H1 (cell line): ENCODE measurements around the gene KRT7. TPM values are rescaled to one million over a fixed set of nuclear protein-coding genes. Genes with fewer than 3 reads are reported as not detected.

ENCODE experiments used
- CTCF ChIA-PET: fragments of 300-600 bp; sonication (Branson Sonifier 250); formaldehyde crosslinking; loops from one replicate; lab custom pipeline; 2021; ENCODE audit not compliant: partially characterized antibody; lab: Charles Lee
- POLR2A ChIA-PET: fragments of 300-600 bp; sonication (Branson Sonifier 250); formaldehyde crosslinking; loops from one replicate; lab custom pipeline; 2021; ENCODE audit warnings: inconsistent platforms; ENCODE audit not compliant: partially characterized antibody; lab: Charles Lee
- DNase-seq, 2 experiments: peaks; one replicate each; pipeline versions ENCODE4 v3.0.0 to v3.0.0-alpha.2; 2010 to 2022; ENCODE audit warnings: low spot score in 2 of 2, low read depth in 1 of 2, mixed read lengths in 1 of 2
- FAIRE-seq: peaks from 2 replicates; lab custom pipeline; 2011; peaks lifted over from hg19 to GRCh38; lab: Jason Lieb, UNC
- H2AFZ ChIP-seq: 2 replicates; pipeline ENCODE4 v1.8.1; 2012; ENCODE audit warnings: low read length, inconsistent platforms
- H2AK5ac ChIP-seq: 2 replicates; pipeline ENCODE4 v1.6.1; 2013; ENCODE audit warnings: low read depth, low read length
- H2BK120ac ChIP-seq: replicated peaks from 2 replicates; pipeline ENCODE3; 2013; ENCODE audit warnings: low read depth, low read length, inconsistent platforms
- H2BK12ac ChIP-seq: 2 replicates; pipeline ENCODE4 v1.6.1; 2013; ENCODE audit warnings: low read depth, low read length
- H2BK15ac ChIP-seq: 2 replicates; pipeline ENCODE4 v1.6.1; 2013; ENCODE audit warnings: low read length
- H2BK20ac ChIP-seq: 2 replicates; pipeline ENCODE4 v1.6.1; 2013; ENCODE audit warnings: low read length
- H2BK5ac ChIP-seq: 2 replicates; pipeline ENCODE4 v1.6.1; 2013; ENCODE audit warnings: low read depth, low read length
- H3K14ac ChIP-seq: 2 replicates; pipeline ENCODE4 v1.6.1; 2013; ENCODE audit warnings: inconsistent platforms; ENCODE audit not compliant: insufficient read length
- H3K18ac ChIP-seq: 2 replicates; pipeline ENCODE4 v1.6.1; 2013; ENCODE audit warnings: low read length; ENCODE audit errors: extremely low read depth
- H3K23ac ChIP-seq: 2 replicates; pipeline ENCODE4 v1.6.1; 2013; ENCODE audit warnings: inconsistent platforms; ENCODE audit not compliant: insufficient read length
- H3K23me2 ChIP-seq: 2 replicates; pipeline ENCODE4 v1.6.1; 2013; ENCODE audit warnings: low read depth, low read length
- H3K27ac ChIP-seq: 2 replicates; pipeline ENCODE4 v1.6.1; 2011; ENCODE audit warnings: low read depth, low read length, inconsistent platforms
- H3K27me3 ChIP-seq, 4 experiments: replicated peaks in 1 of 4; 1 replicate in 1 of 4; 2 replicates in 3 of 4; pipeline versions ENCODE4 v1.6.1 to v1.8.1; 2011 to 2013; ENCODE audit warnings: low read length in 3 of 4, mild to moderate bottlenecking in 3 of 4, inconsistent platforms in 2 of 4, mixed read lengths in 2 of 4, moderate library complexity in 1 of 4; ENCODE audit not compliant: control insufficient read depth in 3 of 4, insufficient read depth in 3 of 4; ENCODE audit errors: extremely low read depth in 1 of 4
- H3K36me3 ChIP-seq, 4 experiments: 2 replicates each; pipeline versions ENCODE4 v1.6.1 to v1.8.1; 2011 to 2013; ENCODE audit warnings: mild to moderate bottlenecking in 4 of 4, low read length in 3 of 4, moderate library complexity in 2 of 4, control low read depth in 1 of 4, inconsistent platforms in 1 of 4; ENCODE audit not compliant: insufficient read depth in 4 of 4, control insufficient read depth in 2 of 4
- H3K4ac ChIP-seq: replicated peaks from 2 replicates; pipeline ENCODE3; 2013; ENCODE audit warnings: low read length, low read depth, mixed read lengths, inconsistent platforms; ENCODE audit not compliant: insufficient read length
- H3K4me1 ChIP-seq, 4 experiments: replicated peaks in 1 of 4; 1 replicate in 1 of 4; 2 replicates in 3 of 4; pipeline versions ENCODE4 v1.6.1 to v1.8.1; 2011 to 2013; ENCODE audit warnings: low read length in 3 of 4, inconsistent platforms in 2 of 4, mixed read lengths in 1 of 4; ENCODE audit not compliant: insufficient read depth in 4 of 4, control insufficient read depth in 3 of 4
- H3K4me2 ChIP-seq, 2 experiments: 2 replicates each; pipeline versions ENCODE4 v1.6.1 to v1.8.1; 2011 to 2013; ENCODE audit warnings: low read depth in 2 of 2, low read length in 2 of 2, control low read depth in 1 of 2, inconsistent platforms in 1 of 2, mild to moderate bottlenecking in 1 of 2; ENCODE audit not compliant: insufficient read depth in 1 of 2
- H3K4me3 ChIP-seq, 4 experiments: fragments of 200-600, 300-600 bp in 1 of 4; sonication (generic), shearing (Covaris generic), sonication (Bioruptor Twin) in 1 of 4; 2 replicates each; pipeline versions ENCODE4 v1.5.1 to v1.8.1; 2011 to 2016; ENCODE audit warnings: low read length in 4 of 4, low read depth in 3 of 4, control low read depth in 2 of 4, inconsistent platforms in 2 of 4, mild to moderate bottlenecking in 2 of 4, mixed read lengths in 1 of 4, moderate library complexity in 1 of 4; ENCODE audit not compliant: insufficient read depth in 2 of 4; ENCODE audit errors: extremely low read depth in 1 of 4
- H3K56ac ChIP-seq: replicated peaks from 2 replicates; pipeline ENCODE3; 2013; ENCODE audit warnings: low read depth, mild to moderate bottlenecking, mixed read lengths, low read length, inconsistent platforms; ENCODE audit not compliant: insufficient read length
- H3K79me1 ChIP-seq: 2 replicates; pipeline ENCODE4 v1.6.1; 2013; ENCODE audit warnings: low read depth, low read length, control low read depth
- H3K79me2 ChIP-seq, 2 experiments: 2 replicates each; pipeline versions ENCODE4 v1.6.1 to v1.8.1; 2012 to 2013; ENCODE audit warnings: low read length in 2 of 2, mild to moderate bottlenecking in 2 of 2, inconsistent platforms in 1 of 2; ENCODE audit not compliant: insufficient read depth in 2 of 2, control insufficient read depth in 1 of 2
- H3K9ac ChIP-seq, 4 experiments: replicated peaks in 1 of 4; 1 replicate in 1 of 4; 2 replicates in 3 of 4; pipeline versions ENCODE4 v1.6.1 to v1.8.1; 2011 to 2013; ENCODE audit warnings: low read depth in 3 of 4, low read length in 3 of 4, control low read depth in 2 of 4, mild to moderate bottlenecking in 2 of 4, moderate library complexity in 2 of 4, inconsistent platforms in 1 of 4; ENCODE audit errors: extremely low read depth in 1 of 4
- H3K9me3 ChIP-seq, 2 experiments: 2 replicates each; pipeline versions ENCODE4 v1.6.1 to v1.8.1; 2012 to 2013; ENCODE audit warnings: mild to moderate bottlenecking in 2 of 2, moderate library complexity in 2 of 2, control low read depth in 1 of 2, inconsistent platforms in 1 of 2, low read depth in 1 of 2, low read length in 1 of 2, mixed read lengths in 1 of 2; ENCODE audit not compliant: insufficient read depth in 2 of 2
- H4K20me1 ChIP-seq, 2 experiments: replicated peaks in 1 of 2; 2 replicates each; pipeline versions ENCODE3 to v1.8.1; 2011 to 2013; ENCODE audit warnings: inconsistent platforms in 2 of 2, low read length in 2 of 2, mild to moderate bottlenecking in 1 of 2; ENCODE audit not compliant: insufficient read depth in 2 of 2, control insufficient read depth in 1 of 2
- H4K5ac ChIP-seq: 2 replicates; pipeline ENCODE4 v1.6.1; 2013; ENCODE audit warnings: low read length, low read depth, mixed read lengths, inconsistent platforms; ENCODE audit not compliant: insufficient read length
- H4K8ac ChIP-seq: 2 replicates; pipeline ENCODE4 v1.8.0; 2013; ENCODE audit warnings: mild to moderate bottlenecking, moderate library complexity, low read length, inconsistent platforms; ENCODE audit not compliant: insufficient read depth; ENCODE audit errors: extremely low read depth
- H4K91ac ChIP-seq: replicated peaks from 2 replicates; pipeline ENCODE3; 2013; ENCODE audit warnings: low read length, mixed read lengths, inconsistent platforms; ENCODE audit not compliant: insufficient read length
- MAFK ChIP-seq: IDR thresholded peaks from 2 replicates; pipeline ENCODE4 v1.6.1; 2012; ENCODE audit warnings: low read depth, mild to moderate bottlenecking, improper control_type of control experiment, low read length
- NANOG ChIP-seq: IDR thresholded peaks from 2 replicates; pipeline ENCODE4 v1.6.1; 2011; ENCODE audit warnings: low read length, low read depth, mild to moderate bottlenecking, inconsistent platforms; ENCODE audit not compliant: insufficient read depth, poor library complexity, severe bottlenecking
- POLR2AphosphoS5 ChIP-seq: IDR thresholded peaks from 2 replicates; pipeline ENCODE4 v1.6.1; 2011; ENCODE audit warnings: low read depth, low read length
- SP2 ChIP-seq: IDR thresholded peaks from 2 replicates; pipeline ENCODE4 v1.6.1; 2012; ENCODE audit warnings: mild to moderate bottlenecking, low read length, inconsistent platforms
- TEAD4 ChIP-seq: IDR thresholded peaks from 2 replicates; pipeline ENCODE4 v1.6.1; 2012; ENCODE audit warnings: low read depth, low read length, inconsistent platforms, mixed read lengths
- YY1 ChIP-seq: IDR thresholded peaks from 2 replicates; pipeline ENCODE4 v1.6.1; 2011; ENCODE audit warnings: low read depth, mild to moderate bottlenecking, low read length
- WGBS, 2 experiments: shearing (Covaris generic) in 1 of 2; methylation state at CpG; one replicate each; pipeline versions ENCODE4 v1.1.6 to v1.1.7; 2013 to 2015; ENCODE audit warnings: low lambda C conversion rate in 2 of 2, mixed read lengths in 2 of 2, inconsistent platforms in 1 of 2, low coverage in 1 of 2, missing lambda C conversion rate in 1 of 2; ENCODE audit not compliant: insufficient replicate concordance in 2 of 2, insufficient coverage in 1 of 2, insufficient read length in 1 of 2; ENCODE audit errors: extremely low coverage in 1 of 2, missing lambda C conversion rate in 1 of 2; 5-methylcytosine and 5-hydroxymethylcytosine counted together
- polyA plus RNA-seq, 7 experiments: library from polyadenylated mRNA; depleted of rRNA in 3 of 7; stranded (reverse) in 5 of 7; unstranded in 2 of 7; fragments of >200 nt in 5 of 7; fragments of 200-250 nt in 2 of 7; gene quantifications; 1 replicate in 5 of 7; 2 replicates in 1 of 7; 4 replicates in 1 of 7; pipeline versions ENCODE4 v1.2.1 to v1.2.3, GENCODE V29; 2011 to 2013; ENCODE audit warnings: missing spikeins in 2 of 7, mixed read lengths in 2 of 7
- total RNA-seq: library from RNA; stranded (reverse); fragmentation: NEBNext Ultra II Directional; extraction: Animal tissue kit (Norgen Biotek cat#: 25700); gene quantifications from 2 replicates; pipeline ENCODE4 v1.2.1, GENCODE V29; 2021
- TF ChIP-seq, protein P1 (sequence below): IDR thresholded peaks from 2 replicates; pipeline ENCODE4 v1.6.1; 2011; ENCODE audit warnings: low read length, improper control_type of control experiment
- TF ChIP-seq, protein P2 (sequence below), 3 experiments: IDR thresholded peaks; 1 replicate in 2 of 3; 2 replicates in 1 of 3; pipeline versions ENCODE4 v1.5.1 to v1.6.1; 2011; ENCODE audit warnings: low read length in 3 of 3, mild to moderate bottlenecking in 3 of 3, inconsistent platforms in 2 of 3, low read depth in 1 of 3, moderate library complexity in 1 of 3; ENCODE audit not compliant: insufficient read depth in 1 of 3; ENCODE audit errors: control extremely low read depth in 1 of 3
- TF ChIP-seq, protein P3 (sequence below): IDR thresholded peaks from 2 replicates; pipeline ENCODE4 v1.6.1; 2011; ENCODE audit warnings: low read depth, mild to moderate bottlenecking, low read length; ENCODE audit not compliant: insufficient read depth

The KRT7 gene
- total and polyA plus RNA-seq, 2 of the 8 experiments (the other 6 are each of a cell fraction or from before 2014, with no cell fraction given) = 13.2 to 19.0 TPM

DNA sequence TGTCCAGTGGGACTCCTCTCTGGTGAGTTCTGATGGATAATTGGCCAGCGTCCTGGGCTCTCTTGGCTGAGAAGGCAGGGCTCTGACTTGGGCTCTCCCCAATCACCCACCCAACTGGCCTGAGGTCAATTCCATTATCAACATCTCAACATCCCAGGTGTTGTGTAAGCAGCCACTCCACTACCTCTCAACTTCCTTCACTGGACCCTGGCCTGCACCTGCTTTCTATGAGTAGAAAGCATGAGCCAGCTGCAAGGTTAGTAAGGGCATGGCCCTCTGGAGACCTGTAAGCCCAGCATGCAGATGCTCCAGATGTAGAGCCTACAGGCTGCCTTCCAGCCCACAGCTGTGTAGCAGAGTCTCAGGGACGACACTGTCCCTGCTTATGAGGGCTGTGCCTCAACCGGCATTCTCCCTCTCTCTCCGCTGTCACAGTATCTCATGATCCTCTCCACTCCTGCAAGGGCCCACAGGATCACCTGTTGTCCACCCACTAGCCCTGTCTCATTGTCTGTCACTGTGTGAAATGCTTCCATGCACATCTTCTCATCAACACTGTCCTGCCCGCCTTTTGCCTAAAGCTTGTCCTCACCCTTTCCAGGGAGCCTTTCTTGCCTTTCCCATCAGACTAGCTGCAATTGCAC, 63.7 kb downstream of the KRT7 start:
- H3K79me2 ChIP-seq = no peaks in the 10 kb centered on the region
- H2BK5ac ChIP-seq = no peak overlapping the region
- 75% methylated on average over 5 of the region's 5 CpGs; no CpG with 5 or more reads in 1 of the 2 experiments for WGBS, 2 experiments
- no peak overlapping the region for H3K4me3 ChIP-seq
- H2AFZ ChIP-seq = no peak overlapping the region
- H4K5ac ChIP-seq = no peak overlapping the region
- H3K4ac ChIP-seq = no peak overlapping the region
- no peak overlapping the region for H3K56ac ChIP-seq
- no peaks in the 10 kb centered on the region for H3K36me3 ChIP-seq
- ChIA-PET CTCF (interaction anchor here (0.9 to 1.9 kb wide), 12 partner anchors 10 to 85 kb away, joined by 3 to 8 read pairs (median 4); no protein-coding TSS in a partner anchor), POLR2A (no interaction called here)
- no peak for FAIRE-seq
- H2BK120ac ChIP-seq = no peak overlapping the region
- peaks cover 0 to 3% of the 10 kb centered on the region in 2 experiments for H4K20me1 ChIP-seq
- no peak overlapping the region for H3K9ac ChIP-seq
- no peak overlapping the region for H3K23ac ChIP-seq
- no peak overlapping the region for H3K4me2 ChIP-seq
- H3K4me1 ChIP-seq = no peaks in the 10 kb centered on the region
- peaks cover 4% of the 10 kb centered on the region; the same call in 1 of the 2 replicates for H3K23me2 ChIP-seq
- H3K18ac ChIP-seq = no peak overlapping the region
- no peak for DNase-seq
- H2BK20ac ChIP-seq = no peak overlapping the region
- no peak overlapping the region for H3K14ac ChIP-seq
- H3K79me1 ChIP-seq = no peaks in the 10 kb centered on the region
- H2BK15ac ChIP-seq = no peak overlapping the region
- H2AK5ac ChIP-seq = no peak overlapping the region
- no peak overlapping the region for H3K27ac ChIP-seq
- H4K8ac ChIP-seq = no peak overlapping the region
- no peak overlapping the region for H4K91ac ChIP-seq
- no peak overlapping the region for H2BK12ac ChIP-seq
- no peaks in the 10 kb centered on the region for H3K9me3 ChIP-seq
- peaks cover 0 to 4% (median 0%) of the 10 kb centered on the region in 4 experiments; a peak in 1 of 7 replicates for H3K27me3 ChIP-seq
- TF ChIP-seq, protein P1, sequence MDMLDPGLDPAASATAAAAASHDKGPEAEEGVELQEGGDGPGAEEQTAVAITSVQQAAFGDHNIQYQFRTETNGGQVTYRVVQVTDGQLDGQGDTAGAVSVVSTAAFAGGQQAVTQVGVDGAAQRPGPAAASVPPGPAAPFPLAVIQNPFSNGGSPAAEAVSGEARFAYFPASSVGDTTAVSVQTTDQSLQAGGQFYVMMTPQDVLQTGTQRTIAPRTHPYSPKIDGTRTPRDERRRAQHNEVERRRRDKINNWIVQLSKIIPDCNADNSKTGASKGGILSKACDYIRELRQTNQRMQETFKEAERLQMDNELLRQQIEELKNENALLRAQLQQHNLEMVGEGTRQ = no peak
- no peak for TF ChIP-seq MAFK
- no peak for TF ChIP-seq YY1
- TF ChIP-seq, protein P2, sequence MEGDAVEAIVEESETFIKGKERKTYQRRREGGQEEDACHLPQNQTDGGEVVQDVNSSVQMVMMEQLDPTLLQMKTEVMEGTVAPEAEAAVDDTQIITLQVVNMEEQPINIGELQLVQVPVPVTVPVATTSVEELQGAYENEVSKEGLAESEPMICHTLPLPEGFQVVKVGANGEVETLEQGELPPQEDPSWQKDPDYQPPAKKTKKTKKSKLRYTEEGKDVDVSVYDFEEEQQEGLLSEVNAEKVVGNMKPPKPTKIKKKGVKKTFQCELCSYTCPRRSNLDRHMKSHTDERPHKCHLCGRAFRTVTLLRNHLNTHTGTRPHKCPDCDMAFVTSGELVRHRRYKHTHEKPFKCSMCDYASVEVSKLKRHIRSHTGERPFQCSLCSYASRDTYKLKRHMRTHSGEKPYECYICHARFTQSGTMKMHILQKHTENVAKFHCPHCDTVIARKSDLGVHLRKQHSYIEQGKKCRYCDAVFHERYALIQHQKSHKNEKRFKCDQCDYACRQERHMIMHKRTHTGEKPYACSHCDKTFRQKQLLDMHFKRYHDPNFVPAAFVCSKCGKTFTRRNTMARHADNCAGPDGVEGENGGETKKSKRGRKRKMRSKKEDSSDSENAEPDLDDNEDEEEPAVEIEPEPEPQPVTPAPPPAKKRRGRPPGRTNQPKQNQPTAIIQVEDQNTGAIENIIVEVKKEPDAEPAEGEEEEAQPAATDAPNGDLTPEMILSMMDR (IDR thresholded peaks at IDR 0.05; ENCODE audit: control extremely low read depth in 1 of 3, insufficient read depth in 1 of 3, low read depth in 1 of 3, low read length in 3 of 3) = no peak
- TF ChIP-seq POLR2AphosphoS5 = no peak
- TF ChIP-seq TEAD4 = no peak
- TF ChIP-seq SP2 = no peak
- no peak for TF ChIP-seq NANOG
- TF ChIP-seq, protein P3, sequence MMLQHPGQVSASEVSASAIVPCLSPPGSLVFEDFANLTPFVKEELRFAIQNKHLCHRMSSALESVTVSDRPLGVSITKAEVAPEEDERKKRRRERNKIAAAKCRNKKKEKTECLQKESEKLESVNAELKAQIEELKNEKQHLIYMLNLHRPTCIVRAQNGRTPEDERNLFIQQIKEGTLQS = no peak
